HCT116 (cell line): ENCODE measurements around the gene ZNF618. TPM values are rescaled to one million over a fixed set of nuclear protein-coding genes. Genes with fewer than 3 reads are reported as not detected.

Experiments
- ATAC-seq: fragments of 200-7000 bp; cut with Tn5 transposase; 2 replicates; pipeline ENCODE4 v1.9.1; 2020; ENCODE audit warnings: mild to moderate bottlenecking, moderate library complexity
- BruUV-seq: library from RNA; stranded (reverse); fragments of 400-500 nt; replicated peaks from 2 replicates; lab custom pipeline; 2021; lab: Mats Ljungman, UMichigan
- CTCF ChIA-PET: fragments of 300-600 bp; sonication (Branson Sonifier 250); formaldehyde crosslinking; loops from one replicate; lab custom pipeline; 2021; ENCODE audit warnings: antibody characterized with exemption; lab: Charles Lee
- POLR2A ChIA-PET: fragments of 300-600, 350-600 bp; sonication (Branson Sonifier 250); formaldehyde crosslinking; loops from one replicate; lab custom pipeline; 2021; ENCODE audit warnings: antibody characterized with exemption; lab: Charles Lee
- RAD21 ChIA-PET, 2 experiments: fragments of 300-600 bp; sonication (Branson Sonifier 250); formaldehyde crosslinking; loops; one replicate each; lab custom pipeline; 2023; ENCODE audit warnings: low total read pairs in 2 of 2; ENCODE audit not compliant: uncharacterized antibody in 2 of 2, unreplicated experiment in 2 of 2, low non-redundant PET in 1 of 2; lab: Charles Lee
- DNase-seq: peaks from one replicate; pipeline ENCODE4 v3.0.0-alpha.2; 2010; ENCODE audit warnings: low read depth, low spot score
- H2AFZ ChIP-seq: fragments of 200-600 bp; shearing (Covaris generic), sonication (generic); 2 replicates; pipeline ENCODE4 v1.6.1; 2017; ENCODE audit warnings: low read depth, mixed run types, mixed read lengths, antibody characterized with exemption, low read length; ENCODE audit not compliant: poor library complexity, severe bottlenecking
- H3K27ac ChIP-seq: 2 replicates; pipeline ENCODE4 v1.5.1; 2012; ENCODE audit warnings: low read depth, low read length
- H3K27me3 ChIP-seq: fragments of 200-600 bp; sonication (generic); 2 replicates; pipeline ENCODE4 v1.6.1; 2016; ENCODE audit warnings: mixed run types, low read length, mixed read lengths; ENCODE audit not compliant: insufficient read depth
- H3K36me3 ChIP-seq, 2 experiments: fragments of 200-500 bp in 1 of 2; fragments of 200-600 bp in 1 of 2; sonication (Bioruptor generic) in 1 of 2; sonication (generic) in 1 of 2; 2 replicates each; pipeline versions ENCODE4 v1.5.1 to v1.6.1; 2014 to 2016; ENCODE audit warnings: low read length in 2 of 2, inconsistent platforms in 1 of 2, mixed read lengths in 1 of 2, mixed run types in 1 of 2; ENCODE audit not compliant: insufficient read depth in 2 of 2, control insufficient read depth in 1 of 2
- H3K4me1 ChIP-seq, 2 experiments: fragments of 200-600 bp in 1 of 2; sonication (generic) in 1 of 2; 2 replicates each; pipeline versions ENCODE4 v1.5.1 to v1.6.1; 2012 to 2017; ENCODE audit warnings: low read length in 2 of 2, inconsistent platforms in 1 of 2, mild to moderate bottlenecking in 1 of 2, mixed read lengths in 1 of 2, mixed run types in 1 of 2, moderate library complexity in 1 of 2; ENCODE audit not compliant: insufficient read depth in 2 of 2, control insufficient read depth in 1 of 2
- H3K4me2 ChIP-seq: fragments of 200-600 bp; sonication (generic); 2 replicates; pipeline ENCODE4 v1.6.1; 2017; ENCODE audit warnings: mixed run types, low read length, mixed read lengths
- H3K4me3 ChIP-seq, 2 experiments: fragments of 200-600 bp in 1 of 2; sonication (generic) in 1 of 2; replicated peaks in 1 of 2; 2 replicates each; pipeline ENCODE4 v1.5.1; 2011 to 2016; ENCODE audit warnings: low read length in 2 of 2, control low read depth in 1 of 2, low read depth in 1 of 2, mild to moderate bottlenecking in 1 of 2, mixed read lengths in 1 of 2, mixed run types in 1 of 2
- H3K79me2 ChIP-seq: fragments of 200-600 bp; sonication (generic); 2 replicates; pipeline ENCODE4 v1.6.1; 2017; ENCODE audit warnings: mild to moderate bottlenecking, mixed run types, low read length, moderate library complexity, mixed read lengths; ENCODE audit not compliant: insufficient read depth
- H3K9ac ChIP-seq: fragments of 200-600 bp; sonication (generic); 2 replicates; pipeline ENCODE4 v1.6.1; 2016; ENCODE audit warnings: low read length, mixed read lengths
- H3K9me2 ChIP-seq: fragments of 200-600 bp; sonication (generic), shearing (Covaris generic); 2 replicates; pipeline ENCODE4 v1.6.1; 2017; ENCODE audit warnings: mixed run types, mild to moderate bottlenecking, moderate library complexity; ENCODE audit not compliant: insufficient read depth
- H3K9me3 ChIP-seq, 2 experiments: fragments of 200-500 bp in 1 of 2; fragments of 200-600 bp in 1 of 2; sonication (Bioruptor generic) in 1 of 2; sonication (generic) in 1 of 2; 2 replicates each; pipeline ENCODE4 v1.6.1; 2014 to 2017; ENCODE audit warnings: low read length in 2 of 2, mixed read lengths in 2 of 2, inconsistent platforms in 1 of 2, low read depth in 1 of 2, mild to moderate bottlenecking in 1 of 2, mixed run types in 1 of 2, moderate library complexity in 1 of 2; ENCODE audit not compliant: control insufficient read depth in 1 of 2, insufficient read depth in 1 of 2
- H4K20me1 ChIP-seq: fragments of 200-600 bp; sonication (generic), shearing (Covaris generic); 2 replicates; pipeline ENCODE4 v1.6.1; 2017; ENCODE audit warnings: mixed run types, mild to moderate bottlenecking, moderate library complexity; ENCODE audit not compliant: insufficient read depth
- ELF1 ChIP-seq: IDR thresholded peaks from 2 replicates; pipeline ENCODE4 v1.6.1; 2012; ENCODE audit warnings: low read depth, borderline replicate concordance
- POLR2A ChIP-seq: IDR thresholded peaks from 2 replicates; pipeline ENCODE4 v1.7.0; 2011; ENCODE audit warnings: borderline replicate concordance; ENCODE audit not compliant: insufficient read depth, insufficient read length; ENCODE audit errors: extremely low read depth
- POLR2AphosphoS5 ChIP-seq: IDR thresholded peaks from 2 replicates; pipeline ENCODE4 v1.6.1; 2011; ENCODE audit warnings: mild to moderate bottlenecking, low read depth, low read length, moderate library complexity
- SRF ChIP-seq: IDR thresholded peaks from 2 replicates; pipeline ENCODE4 v1.6.1; 2012; ENCODE audit warnings: low read depth
- ZNF274 ChIP-seq: fragments of 200-500 bp; sonication (Bioruptor generic); IDR thresholded peaks from 2 replicates; pipeline ENCODE4 v1.6.1; 2014; ENCODE audit warnings: mild to moderate bottlenecking, low read depth, low read length, inconsistent platforms
- intact Hi-C: fragments of 100-400 bp; cut with micrococcal nuclease; formaldehyde crosslinking; loops from 2 replicates; pipeline ENCODE4 v1.10.0; 2022
- total RNA-seq: library from RNA; stranded (reverse); gene quantifications from one replicate; pipeline ENCODE4 v1.2.1, GENCODE V29; 2021; ENCODE audit not compliant: unreplicated experiment
- TF ChIP-seq, protein P1 (sequence below), 3 experiments: fragments of 200-600 bp in 1 of 3; sonication (generic) in 1 of 3; IDR thresholded peaks in 2 of 3; conservative IDR thresholded peaks in 1 of 3; 2 replicates each; pipeline ENCODE4 v1.5.1; 2012 to 2017; ENCODE audit warnings: low read depth in 2 of 3, low read length in 2 of 3, antibody characterized with exemption in 1 of 3, borderline replicate concordance in 1 of 3, control low read depth in 1 of 3, mild to moderate bottlenecking in 1 of 3, mixed read lengths in 1 of 3, mixed run types in 1 of 3, moderate library complexity in 1 of 3; ENCODE audit not compliant: insufficient read depth in 1 of 3

Gene ZNF618
- total RNA-seq, 1 experiment from 2014 or later = 13.5 TPM

DNA sequence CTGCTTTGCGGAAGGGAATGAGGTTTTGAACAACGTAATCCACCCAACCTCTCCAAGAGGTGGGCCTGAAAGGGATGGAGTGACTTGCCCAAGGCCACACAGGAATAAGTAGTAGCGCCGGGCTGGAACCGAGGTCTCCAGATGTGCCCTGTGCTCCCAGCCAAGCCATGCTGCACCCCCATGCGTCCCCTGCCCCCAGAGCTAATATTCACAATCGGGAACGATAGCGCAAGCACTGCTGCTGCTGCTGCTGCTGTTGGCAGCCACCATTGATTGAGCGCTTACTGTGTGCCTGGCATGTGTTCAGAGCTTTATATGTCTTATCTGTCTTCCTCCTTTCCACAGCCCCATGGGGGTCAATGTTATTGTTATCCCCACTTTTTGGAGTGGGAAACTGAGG is 158.1 kb downstream of the ZNF618 start:
- CTCF ChIA-PET = no interaction called here
- H3K4me2 ChIP-seq = no peak overlapping the region
- H3K79me2 ChIP-seq = no peaks in the 10 kb centered on the region
- H2AFZ ChIP-seq = no peak overlapping the region
- DNase-seq (no peak), ATAC-seq (no peak)
- no peak overlapping the region for H3K4me3 ChIP-seq
- intact Hi-C loops = no loop called here
- POLR2A ChIA-PET = no interaction called here
- TF ChIP-seq ZNF274 = no peak
- no peak for TF ChIP-seq SRF
- TF ChIP-seq, protein P1, sequence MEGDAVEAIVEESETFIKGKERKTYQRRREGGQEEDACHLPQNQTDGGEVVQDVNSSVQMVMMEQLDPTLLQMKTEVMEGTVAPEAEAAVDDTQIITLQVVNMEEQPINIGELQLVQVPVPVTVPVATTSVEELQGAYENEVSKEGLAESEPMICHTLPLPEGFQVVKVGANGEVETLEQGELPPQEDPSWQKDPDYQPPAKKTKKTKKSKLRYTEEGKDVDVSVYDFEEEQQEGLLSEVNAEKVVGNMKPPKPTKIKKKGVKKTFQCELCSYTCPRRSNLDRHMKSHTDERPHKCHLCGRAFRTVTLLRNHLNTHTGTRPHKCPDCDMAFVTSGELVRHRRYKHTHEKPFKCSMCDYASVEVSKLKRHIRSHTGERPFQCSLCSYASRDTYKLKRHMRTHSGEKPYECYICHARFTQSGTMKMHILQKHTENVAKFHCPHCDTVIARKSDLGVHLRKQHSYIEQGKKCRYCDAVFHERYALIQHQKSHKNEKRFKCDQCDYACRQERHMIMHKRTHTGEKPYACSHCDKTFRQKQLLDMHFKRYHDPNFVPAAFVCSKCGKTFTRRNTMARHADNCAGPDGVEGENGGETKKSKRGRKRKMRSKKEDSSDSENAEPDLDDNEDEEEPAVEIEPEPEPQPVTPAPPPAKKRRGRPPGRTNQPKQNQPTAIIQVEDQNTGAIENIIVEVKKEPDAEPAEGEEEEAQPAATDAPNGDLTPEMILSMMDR (IDR thresholded peaks at IDR 0.05 in 2 of 3, conservative IDR thresholded peaks at IDR 0.05 in 1 of 3; ENCODE audit: borderline replicate concordance in 1 of 3, insufficient read depth in 1 of 3, low read depth in 2 of 3, low read length in 2 of 3) = no peak
- no peaks in the 10 kb centered on the region for H3K9me3 ChIP-seq
- H3K4me1 ChIP-seq = no peaks in the 10 kb centered on the region
- no peaks in the 10 kb centered on the region for H3K9me2 ChIP-seq
- no peak overlapping the region for H3K9ac ChIP-seq
- H3K27me3 ChIP-seq = no peaks in the 10 kb centered on the region
- no TSS peak for BruUV-seq
- no peaks in the 10 kb centered on the region for H3K36me3 ChIP-seq
- RAD21 ChIA-PET = no interaction called here
- H4K20me1 ChIP-seq = no peaks in the 10 kb centered on the region
- H3K27ac ChIP-seq = no peak overlapping the region

DNA sequence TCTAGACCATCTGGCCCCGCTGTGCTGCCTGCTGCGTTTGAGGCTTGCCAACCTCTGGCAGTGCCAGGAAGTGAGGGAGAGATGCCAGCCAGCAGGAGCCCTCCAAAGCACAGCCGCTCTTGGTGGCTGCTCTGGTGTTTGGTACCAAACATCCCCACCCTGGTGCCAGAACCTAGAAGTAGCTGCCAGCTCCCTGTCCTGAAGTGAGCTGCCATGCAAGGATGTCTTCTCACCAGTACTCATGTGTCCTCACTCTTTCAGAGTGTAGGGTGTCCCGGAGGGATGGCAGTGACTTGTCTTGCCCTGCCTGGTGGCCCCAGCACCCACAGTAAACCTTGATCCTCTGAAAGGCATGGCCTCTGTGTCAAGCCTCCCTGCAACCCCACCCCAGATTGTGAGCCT is 158.6 kb downstream of the ZNF618 start:
- Histone ChIP-seq H3K36me3 (no peaks in the 10 kb centered on the region), H3K4me1 (no peaks in the 10 kb centered on the region), H3K27me3 (no peaks in the 10 kb centered on the region), H3K9me2 (no peaks in the 10 kb centered on the region), H3K9me3 (no peaks in the 10 kb centered on the region), H3K27ac (no peak overlapping the region), H3K4me2 (no peak overlapping the region), H4K20me1 (no peaks in the 10 kb centered on the region), H2AFZ (no peak overlapping the region), H3K79me2 (no peaks in the 10 kb centered on the region), H3K4me3 (no peak overlapping the region), H3K9ac (no peak overlapping the region)
- no peak for DNase-seq
- no peak for ATAC-seq
- CTCF ChIA-PET = no interaction called here
- RAD21 ChIA-PET = no interaction called here
- TF ChIP-seq POLR2A (no peak), POLR2AphosphoS5 (no peak), ELF1 (no peak)
- intact Hi-C loops = no loop called here
- POLR2A ChIA-PET = no interaction called here
- no TSS peak for BruUV-seq
